NCI-H2171 treated with DMSO at 0.1 percent for 48 hours (cell line): ENCODE results near the gene HINT1.
"Not testable (repeated sequence)": the region's sequence is repeated elsewhere in the genome, so short reads cannot be mapped to it uniquely, and the experiment has no call there.

ENCODE experiments used
- DNase-seq: peaks from one replicate; lab custom pipeline; 2025; lab: John Stamatoyannopoulos, UW

The HINT1 gene

GRCh38 chr5:131165119-131165727 lies at the start of gene HINT1:
Gene HINT1 (minus strand): TSS chr5:131165256. CDS start chr5:131165205, 51 bp downstream.
- peak; percentile 73 for DNase-seq

GRCh38 chr5:131214609-131215227 lies 49.7 kb upstream of the HINT1 start:
- DNase-seq: no peak

DNA sequence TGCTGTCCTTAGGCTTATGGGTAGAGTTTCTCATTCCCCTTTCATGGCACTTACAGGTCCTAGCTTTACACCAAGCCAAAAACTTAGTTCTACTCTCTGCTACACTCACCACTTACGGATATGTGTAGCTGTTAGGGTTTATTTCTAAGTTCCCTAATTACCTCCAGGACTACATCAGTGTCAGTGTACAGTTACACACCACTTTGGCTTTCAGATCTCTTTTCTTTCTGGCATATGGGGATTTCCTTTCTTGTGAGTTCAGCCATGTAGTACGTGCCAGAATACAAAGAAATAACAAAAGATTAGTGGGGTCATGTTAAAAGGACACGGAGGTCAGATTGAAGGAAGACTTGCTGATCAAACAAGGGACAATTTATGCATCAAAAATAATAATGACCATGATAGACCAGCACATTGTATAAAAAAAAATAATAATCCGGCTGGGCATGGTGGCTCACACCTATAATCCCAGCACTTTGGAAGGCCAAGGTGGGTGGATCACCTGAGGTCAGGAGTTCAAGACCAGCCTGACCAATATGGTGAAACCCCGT lies 47.5 kb upstream of the HINT1 start:
- no peak for DNase-seq

GRCh38 chr5:131211669-131212068 lies 46.6 kb upstream of the HINT1 start:
- DNase-seq: no peak

DNA sequence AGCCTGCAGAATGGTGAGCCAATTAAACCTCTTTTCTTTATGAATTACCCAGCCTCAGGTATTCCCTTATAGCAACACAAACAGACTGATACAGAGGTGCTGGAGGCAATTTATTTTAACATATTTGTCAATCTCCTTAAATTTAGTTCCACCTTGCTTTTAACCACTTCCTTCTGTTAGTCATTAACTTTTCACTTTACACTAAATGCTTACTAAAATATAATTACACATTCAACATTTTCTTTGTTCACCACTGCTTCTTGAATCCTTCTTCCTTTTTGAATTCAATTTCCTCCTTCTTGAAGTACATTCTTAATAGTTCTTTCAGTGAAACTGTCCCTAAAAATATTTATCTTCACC lies 45.1 kb upstream of the HINT1 start:
- DNase-seq: no peak

- peak; percentile 78 for DNase-seq
Measured at GRCh38 chr5:131209506-131210150, 44.6 kb upstream of the HINT1 start.

GRCh38 chr5:131209175-131209505 lies 44.1 kb upstream of the HINT1 start:
- DNase-seq: no peak

GRCh38 chr5:131206772-131207171 lies 41.7 kb upstream of the HINT1 start:
- no peak for DNase-seq

DNA sequence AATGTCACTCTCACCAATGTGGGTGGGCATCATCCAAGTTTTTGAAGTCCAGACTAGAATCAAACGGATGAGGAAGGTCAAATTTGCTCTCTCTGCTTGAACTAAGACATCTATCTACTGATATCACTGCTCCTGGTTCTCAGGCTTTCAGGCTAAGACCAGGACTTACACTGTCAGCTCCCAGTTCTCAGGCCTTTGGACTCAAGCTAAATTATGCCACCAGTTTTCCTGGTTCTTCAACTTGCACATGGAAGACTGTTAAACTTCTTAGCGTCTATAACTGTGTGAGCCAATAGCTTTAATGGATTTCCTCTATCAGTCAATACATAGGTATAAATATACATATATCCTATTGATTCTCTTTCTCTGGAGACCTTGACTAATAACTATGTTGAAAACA lies 41.0 kb upstream of the HINT1 start:
- DNase-seq: no peak

DNA sequence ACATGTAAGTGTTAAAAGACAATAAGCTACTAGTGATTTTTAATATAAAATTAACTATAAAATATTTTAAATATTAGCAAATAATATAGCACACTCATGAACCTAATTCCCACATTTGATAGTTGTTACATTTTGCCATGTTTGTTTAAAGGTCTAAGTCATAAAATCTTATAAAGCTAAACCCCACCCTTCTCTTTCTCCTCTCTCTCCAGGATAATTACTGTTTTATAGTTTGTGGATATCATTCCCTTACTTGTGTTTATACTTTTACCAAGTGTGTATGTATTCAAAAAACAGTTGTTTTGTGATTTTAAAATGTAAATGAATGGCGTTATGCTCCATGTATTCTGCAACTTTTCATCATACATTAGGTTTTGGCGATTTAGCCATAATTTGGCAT lies 39.9 kb upstream of the HINT1 start:
- DNase-seq: no peak

GRCh38 chr5:131200560-131200959 lies 35.5 kb upstream of the HINT1 start:
- no peak for DNase-seq

DNA sequence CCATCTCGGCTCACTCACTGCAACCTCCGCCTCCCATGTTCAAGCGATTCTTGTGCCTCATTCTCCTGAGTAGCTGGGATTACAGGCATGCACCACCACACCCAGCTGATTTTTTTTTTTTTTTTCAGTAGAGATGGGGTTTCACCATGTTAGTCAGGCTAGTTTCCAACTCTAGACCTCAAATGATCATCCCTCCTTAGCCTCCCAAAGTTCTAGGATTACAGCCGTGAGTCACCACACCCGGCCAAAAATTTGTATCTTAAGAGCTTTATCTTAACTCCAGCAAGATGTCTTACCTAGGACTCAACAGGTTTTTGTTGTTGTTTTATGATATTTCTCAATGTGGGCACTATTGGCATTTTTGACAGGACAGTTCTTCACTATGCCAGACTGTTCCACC lies 33.6 kb upstream of the HINT1 start:
- no peak for DNase-seq

GRCh38 chr5:131196331-131196730 lies 31.3 kb upstream of the HINT1 start:
- DNase-seq: no peak

DNA sequence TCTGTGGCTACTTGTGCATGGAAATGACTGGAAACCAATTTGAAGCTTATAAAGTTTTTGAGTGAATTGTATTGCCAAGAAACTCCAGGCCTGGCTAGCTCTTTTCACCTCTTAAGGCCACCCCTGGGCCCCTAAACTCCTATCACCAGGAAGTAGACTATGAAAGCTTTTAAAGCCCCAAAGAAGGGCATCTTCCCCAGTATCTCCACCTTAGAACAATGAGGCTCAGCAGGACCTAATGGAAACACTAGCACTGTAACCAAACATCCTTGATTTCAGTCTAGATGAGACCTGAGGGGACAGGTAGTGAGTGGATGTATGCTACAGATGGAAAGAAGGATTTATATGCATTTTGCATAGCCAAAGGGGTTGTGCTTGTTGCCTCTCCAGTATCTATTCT lies 30.6 kb upstream of the HINT1 start:
- no peak for DNase-seq

GRCh38 chr5:131194725-131195124 lies 29.7 kb upstream of the HINT1 start:
- DNase-seq: no peak

DNA sequence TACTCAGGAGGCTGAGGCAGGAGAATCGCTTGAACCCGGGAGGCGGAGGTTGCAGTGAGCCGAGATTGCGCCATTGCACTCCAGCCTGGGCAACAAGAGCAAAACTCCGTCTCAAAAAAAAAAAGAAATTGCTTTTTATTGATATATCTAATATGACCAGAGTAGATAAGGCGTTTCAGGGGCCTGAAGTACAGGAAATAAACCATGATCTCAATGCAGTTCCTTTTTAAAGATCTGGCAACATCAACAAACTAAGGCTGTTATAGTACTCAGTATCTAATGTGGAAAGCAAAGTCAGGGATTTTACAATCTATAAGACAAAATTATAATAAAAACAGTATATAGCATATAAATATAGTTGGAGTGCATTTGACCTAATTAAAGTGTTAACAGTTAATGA lies 28.8 kb upstream of the HINT1 start:
- not testable (repeated sequence) for DNase-seq

GRCh38 chr5:131193106-131193505 lies 28.1 kb upstream of the HINT1 start:
- DNase-seq: no peak

DNA sequence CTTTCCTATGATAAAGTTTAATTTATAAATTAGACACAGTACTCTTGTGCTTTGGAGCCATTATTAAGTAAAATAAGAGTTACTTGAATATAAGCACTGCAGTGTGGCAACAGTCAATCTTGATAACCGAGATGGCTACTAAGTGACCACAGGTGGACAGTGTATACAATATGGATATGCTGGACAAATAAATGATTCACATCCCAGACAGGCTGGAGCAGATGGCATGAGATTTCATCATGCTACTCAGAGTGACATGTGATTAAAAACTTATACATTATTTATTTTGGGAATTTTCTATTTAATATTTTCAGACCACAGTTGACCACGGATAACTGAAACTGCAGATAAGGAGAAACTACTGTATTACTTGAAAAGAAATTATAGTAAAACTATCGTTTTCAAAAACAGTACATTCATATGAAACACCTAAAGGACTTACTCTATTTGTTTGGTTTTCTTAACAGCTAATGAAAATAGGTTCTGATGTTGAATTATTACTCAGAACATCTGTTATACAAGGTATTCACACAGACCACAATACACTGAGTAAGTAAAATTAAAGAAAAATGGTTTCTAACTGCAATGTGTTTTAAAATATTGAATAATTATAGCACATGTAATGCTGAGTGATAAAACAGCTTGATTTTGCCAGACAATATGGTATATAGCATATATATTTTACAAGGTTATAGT lies 21.7 kb upstream of the HINT1 start:
- DNase-seq: no peak

GRCh38 chr5:131185523-131186104 lies 20.6 kb upstream of the HINT1 start:
- no peak for DNase-seq

DNA sequence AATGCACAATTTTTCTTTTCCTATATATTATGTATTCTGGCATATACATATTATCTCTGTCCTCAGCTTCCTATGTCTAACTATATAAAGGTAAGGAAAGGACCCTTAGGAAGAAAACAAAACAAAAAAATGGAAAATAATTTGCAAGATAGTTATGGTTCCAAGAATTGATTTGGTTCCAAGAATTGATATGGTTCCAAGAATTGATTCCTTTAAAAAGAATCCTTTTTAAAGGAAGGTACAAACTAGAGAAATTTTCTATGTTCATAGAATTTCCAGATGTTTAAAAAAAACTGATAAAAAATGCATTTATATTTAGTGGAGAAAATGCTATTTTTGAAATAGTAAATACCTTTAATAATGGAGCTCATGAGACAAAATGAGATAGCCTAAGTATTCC lies 17.8 kb upstream of the HINT1 start:
- no peak for DNase-seq

DNA sequence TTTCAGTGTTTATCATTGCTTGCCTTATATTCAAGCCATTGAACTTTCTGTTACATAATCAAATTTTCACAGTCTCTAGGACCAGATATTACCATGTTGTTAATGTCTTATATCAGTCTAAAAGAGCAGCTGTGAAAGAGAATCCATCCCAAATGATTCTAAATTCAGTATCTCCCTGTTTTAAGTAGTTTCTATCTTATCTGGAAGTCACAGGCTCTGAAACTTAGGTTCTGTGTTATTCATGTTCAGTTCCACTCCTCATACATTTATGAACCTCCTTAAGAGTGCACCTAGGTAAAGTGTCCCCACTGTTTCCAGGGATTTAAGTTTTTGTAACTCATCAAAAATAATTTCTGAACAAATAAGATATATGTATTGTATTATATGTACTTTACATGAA lies 15.4 kb upstream of the HINT1 start:
- DNase-seq: no peak

- peak; percentile 17 for DNase-seq
Measured at GRCh38 chr5:131171276-131171810, 6.3 kb upstream of the HINT1 start.
